ENCODE results near the gene PPP2R2B.

PPP2R2B gene

DNA sequence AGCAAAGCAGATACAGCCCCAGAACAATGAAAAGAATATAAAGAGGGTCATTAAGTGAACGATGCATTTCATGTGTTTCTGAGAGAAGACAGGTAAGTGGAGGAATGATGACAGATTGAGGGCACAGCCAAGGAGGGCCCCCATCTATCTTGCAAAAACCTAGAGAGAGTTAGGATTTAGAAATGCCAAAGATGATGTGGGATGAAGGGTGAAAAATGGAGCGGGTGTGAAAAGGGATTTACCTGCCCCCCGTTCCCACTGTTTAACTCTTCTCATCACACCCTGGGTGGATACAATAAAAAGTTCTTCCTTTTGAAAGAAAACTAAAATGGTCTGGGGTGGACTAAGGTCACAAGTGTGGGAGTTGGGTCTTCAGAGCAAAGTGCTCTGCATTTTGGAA, 18.5 kb upstream of the PPP2R2B start:
- TF ChIP-seq, protein P1, sequence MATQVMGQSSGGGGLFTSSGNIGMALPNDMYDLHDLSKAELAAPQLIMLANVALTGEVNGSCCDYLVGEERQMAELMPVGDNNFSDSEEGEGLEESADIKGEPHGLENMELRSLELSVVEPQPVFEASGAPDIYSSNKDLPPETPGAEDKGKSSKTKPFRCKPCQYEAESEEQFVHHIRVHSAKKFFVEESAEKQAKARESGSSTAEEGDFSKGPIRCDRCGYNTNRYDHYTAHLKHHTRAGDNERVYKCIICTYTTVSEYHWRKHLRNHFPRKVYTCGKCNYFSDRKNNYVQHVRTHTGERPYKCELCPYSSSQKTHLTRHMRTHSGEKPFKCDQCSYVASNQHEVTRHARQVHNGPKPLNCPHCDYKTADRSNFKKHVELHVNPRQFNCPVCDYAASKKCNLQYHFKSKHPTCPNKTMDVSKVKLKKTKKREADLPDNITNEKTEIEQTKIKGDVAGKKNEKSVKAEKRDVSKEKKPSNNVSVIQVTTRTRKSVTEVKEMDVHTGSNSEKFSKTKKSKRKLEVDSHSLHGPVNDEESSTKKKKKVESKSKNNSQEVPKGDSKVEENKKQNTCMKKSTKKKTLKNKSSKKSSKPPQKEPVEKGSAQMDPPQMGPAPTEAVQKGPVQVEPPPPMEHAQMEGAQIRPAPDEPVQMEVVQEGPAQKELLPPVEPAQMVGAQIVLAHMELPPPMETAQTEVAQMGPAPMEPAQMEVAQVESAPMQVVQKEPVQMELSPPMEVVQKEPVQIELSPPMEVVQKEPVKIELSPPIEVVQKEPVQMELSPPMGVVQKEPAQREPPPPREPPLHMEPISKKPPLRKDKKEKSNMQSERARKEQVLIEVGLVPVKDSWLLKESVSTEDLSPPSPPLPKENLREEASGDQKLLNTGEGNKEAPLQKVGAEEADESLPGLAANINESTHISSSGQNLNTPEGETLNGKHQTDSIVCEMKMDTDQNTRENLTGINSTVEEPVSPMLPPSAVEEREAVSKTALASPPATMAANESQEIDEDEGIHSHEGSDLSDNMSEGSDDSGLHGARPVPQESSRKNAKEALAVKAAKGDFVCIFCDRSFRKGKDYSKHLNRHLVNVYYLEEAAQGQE (IDR thresholded peaks at IDR 0.05; ENCODE audit: insufficient replicate concordance, low read depth) = no peak
- TF ChIP-seq SPI1 (IDR thresholded peaks at IDR 0.05; ENCODE audit: borderline replicate concordance, low read depth) (no peak), GABPA (IDR thresholded peaks at IDR 0.05; ENCODE audit: low read depth) (no peak), POLR2AphosphoS5 (IDR thresholded peaks at IDR 0.05; ENCODE audit: low read depth) (no peak)
- TF ChIP-seq, protein P2, sequence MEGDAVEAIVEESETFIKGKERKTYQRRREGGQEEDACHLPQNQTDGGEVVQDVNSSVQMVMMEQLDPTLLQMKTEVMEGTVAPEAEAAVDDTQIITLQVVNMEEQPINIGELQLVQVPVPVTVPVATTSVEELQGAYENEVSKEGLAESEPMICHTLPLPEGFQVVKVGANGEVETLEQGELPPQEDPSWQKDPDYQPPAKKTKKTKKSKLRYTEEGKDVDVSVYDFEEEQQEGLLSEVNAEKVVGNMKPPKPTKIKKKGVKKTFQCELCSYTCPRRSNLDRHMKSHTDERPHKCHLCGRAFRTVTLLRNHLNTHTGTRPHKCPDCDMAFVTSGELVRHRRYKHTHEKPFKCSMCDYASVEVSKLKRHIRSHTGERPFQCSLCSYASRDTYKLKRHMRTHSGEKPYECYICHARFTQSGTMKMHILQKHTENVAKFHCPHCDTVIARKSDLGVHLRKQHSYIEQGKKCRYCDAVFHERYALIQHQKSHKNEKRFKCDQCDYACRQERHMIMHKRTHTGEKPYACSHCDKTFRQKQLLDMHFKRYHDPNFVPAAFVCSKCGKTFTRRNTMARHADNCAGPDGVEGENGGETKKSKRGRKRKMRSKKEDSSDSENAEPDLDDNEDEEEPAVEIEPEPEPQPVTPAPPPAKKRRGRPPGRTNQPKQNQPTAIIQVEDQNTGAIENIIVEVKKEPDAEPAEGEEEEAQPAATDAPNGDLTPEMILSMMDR (IDR thresholded peaks at IDR 0.05; ENCODE audit: insufficient read depth, low read length) = no peak

DNA sequence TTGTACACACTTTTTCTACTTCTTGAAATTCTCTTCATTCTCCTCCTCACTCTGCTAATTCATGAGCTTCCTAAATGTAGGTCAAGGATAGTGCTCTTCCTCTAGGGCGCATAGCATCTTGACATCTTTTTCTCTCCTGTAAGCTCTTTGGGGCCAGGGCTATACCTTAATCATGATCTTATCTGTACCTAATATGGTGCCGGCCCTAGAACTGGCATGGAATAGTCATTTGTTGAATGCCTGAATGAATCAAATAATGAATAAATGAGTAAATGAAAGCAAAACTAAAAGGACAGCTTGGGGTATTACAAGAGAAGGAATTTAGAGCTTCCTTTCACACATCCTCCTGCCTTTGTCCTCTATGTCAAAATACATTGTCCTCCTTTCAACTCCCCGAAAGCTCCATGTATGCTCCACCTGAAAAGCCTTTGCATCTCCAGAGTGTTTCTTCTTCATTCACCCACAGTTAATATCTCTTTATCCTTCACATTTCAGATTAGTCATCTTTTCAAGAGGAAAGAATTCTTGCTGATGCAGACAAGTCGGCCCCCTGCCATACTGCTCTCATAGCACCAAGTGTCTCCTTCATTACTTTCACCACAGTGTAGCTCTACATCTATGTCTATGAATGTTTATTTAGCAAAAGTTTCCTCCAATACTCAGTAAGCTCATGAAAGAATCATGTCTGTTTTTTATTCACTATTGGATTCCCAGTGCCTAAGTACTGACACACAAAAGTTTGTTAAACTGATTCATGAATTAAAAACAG, 16.4 kb upstream of the PPP2R2B start:
- TF ChIP-seq, protein P1 (IDR thresholded peaks at IDR 0.05; ENCODE audit: insufficient replicate concordance, low read depth) = no peak
- no peak for TF ChIP-seq GABPA (IDR thresholded peaks at IDR 0.05; ENCODE audit: low read depth)
- TF ChIP-seq POLR2AphosphoS5 (IDR thresholded peaks at IDR 0.05; ENCODE audit: low read depth) = no peak
- TF ChIP-seq, protein P2 (IDR thresholded peaks at IDR 0.05; ENCODE audit: insufficient read depth, low read length) = no peak
- no peak for TF ChIP-seq SPI1 (IDR thresholded peaks at IDR 0.05; ENCODE audit: borderline replicate concordance, low read depth)
- no peak for DNase-seq (ENCODE audit: low read depth in 1 of 2, low spot score in 1 of 2)
- no peak overlapping the region for H3K4me3 ChIP-seq (replicated peaks; ENCODE audit: insufficient read depth, low read length)
- no peaks in the 10 kb centered on the region for H3K27me3 ChIP-seq (ENCODE audit: insufficient read depth, poor library complexity, severe bottlenecking)
- H3K27ac ChIP-seq (replicated peaks) = no peak overlapping the region

More for the DNA sequence above, 18.5 kb upstream of the PPP2R2B start:
- no peak for DNase-seq (ENCODE audit: low read depth in 1 of 2, low spot score in 1 of 2)
- H3K27me3 ChIP-seq (ENCODE audit: insufficient read depth, poor library complexity, severe bottlenecking) = no peaks in the 10 kb centered on the region
- no peak overlapping the region for H3K4me3 ChIP-seq (replicated peaks; ENCODE audit: insufficient read depth, low read length)
- H3K27ac ChIP-seq (replicated peaks) = no peak overlapping the region

DNA sequence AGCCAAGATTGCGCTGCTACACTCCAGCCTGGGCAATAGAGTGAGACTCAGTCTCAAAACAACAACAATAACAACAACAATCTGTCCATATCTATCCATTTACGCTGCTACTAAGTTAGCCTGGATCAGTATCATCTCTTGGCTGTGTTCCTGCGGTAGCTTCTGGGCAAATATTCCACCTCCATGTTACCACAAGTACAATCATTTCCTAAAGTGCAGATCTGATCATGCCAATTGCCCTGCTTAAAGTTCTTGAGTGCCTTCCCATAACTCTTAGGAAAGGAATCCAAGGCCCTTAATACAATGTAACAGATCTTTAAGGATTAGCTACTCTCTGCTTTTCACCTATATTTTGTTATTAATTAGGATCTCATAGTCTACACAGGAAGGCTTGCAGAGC, 15.4 kb upstream of the PPP2R2B start:
- Histone ChIP-seq H3K27ac (replicated peaks) (no peak overlapping the region), H3K27me3 (ENCODE audit: insufficient read depth, poor library complexity, severe bottlenecking) (no peaks in the 10 kb centered on the region), H3K4me3 (replicated peaks; ENCODE audit: insufficient read depth, low read length) (no peak overlapping the region)
- TF ChIP-seq, protein P2 (IDR thresholded peaks at IDR 0.05; ENCODE audit: insufficient read depth, low read length) = no peak
- TF ChIP-seq POLR2AphosphoS5 (IDR thresholded peaks at IDR 0.05; ENCODE audit: low read depth) (no peak), GABPA (IDR thresholded peaks at IDR 0.05; ENCODE audit: low read depth) (no peak), SPI1 (IDR thresholded peaks at IDR 0.05; ENCODE audit: borderline replicate concordance, low read depth) (no peak)
- TF ChIP-seq, protein P1 (IDR thresholded peaks at IDR 0.05; ENCODE audit: insufficient replicate concordance, low read depth) = no peak
- DNase-seq (ENCODE audit: low read depth in 1 of 2, low spot score in 1 of 2) = no peak
